Measurements from ENCODE around the gene SH2D3A.

- no peak for TF ChIP-seq CTCF (IDR thresholded peaks at IDR 0.05)
- no peak for TF ChIP-seq POLR2A (IDR thresholded peaks at IDR 0.05)
- no peak for TF ChIP-seq POLR2AphosphoS5 (IDR thresholded peaks at IDR 0.05)
- no peak for TF ChIP-seq EP300 (IDR thresholded peaks at IDR 0.05)
Measured at GRCh38 chr19:6793411-6793810, 26.2 kb upstream of the SH2D3A start.
